Stomach (tissue), 9 donors: ENCODE results near the gene PLGRKT. TPM values are rescaled to one million over a fixed set of nuclear protein-coding genes. Genes with fewer than 3 reads are reported as not detected.

Experiments
- DNase-seq, 2 donors: peaks; one replicate each; pipeline versions ENCODE4 v3.0.0 to v3.0.0-alpha.2; 2013 to 2019
- H3K27ac ChIP-seq, 5 donors: fragments of 200-600 bp in 4 of 5; sonication (generic) in 4 of 5; one replicate each; pipeline ENCODE4 v1.5.1; 2013 to 2019; ENCODE audit warnings: mild to moderate bottlenecking in 1 of 5, moderate library complexity in 1 of 5
- H3K27me3 ChIP-seq, 3 donors: fragments of 200-600 bp; sonication (generic); one replicate each; pipeline ENCODE4 v1.5.1; 2017 to 2019; ENCODE audit warnings: mixed run types in 1 of 3
- H3K36me3 ChIP-seq, 4 donors: fragments of 200-600 bp; sonication (generic); 1 replicate in 3 of 4; 2 replicates in 1 of 4; pipeline ENCODE4 v1.5.1; 2016 to 2019
- H3K4me1 ChIP-seq, 4 donors: fragments of 200-600 bp; sonication (generic); one replicate each; pipeline ENCODE4 v1.5.1; 2016 to 2019
- H3K4me3 ChIP-seq, 4 donors: fragments of 200-600 bp; sonication (generic) in 3 of 4; one replicate each; pipeline ENCODE4 v1.5.1; 2016 to 2019; ENCODE audit warnings: mild to moderate bottlenecking in 1 of 4
- H3K9me3 ChIP-seq, 4 donors: fragments of 200-600 bp; sonication (generic); one replicate each; pipeline ENCODE4 v1.5.1; 2016 to 2019
- EP300 ChIP-seq: sonication (generic); formaldehyde crosslinking; IDR thresholded peaks from one replicate; pipeline ENCODE4 v1.6.1; 2017; ENCODE audit warnings: antibody characterized with exemption
- POLR2A ChIP-seq, 4 donors: fragments of 450-650 bp; IDR thresholded peaks; one replicate each; pipeline ENCODE4 v1.6.1; 2016; ENCODE audit warnings: antibody characterized with exemption in 4 of 4, control low read depth in 2 of 4, mild to moderate bottlenecking in 1 of 4, moderate library complexity in 1 of 4
- POLR2AphosphoS5 ChIP-seq, 3 donors: sonication (generic); formaldehyde crosslinking; IDR thresholded peaks; one replicate each; pipeline ENCODE4 v1.6.1; 2016; ENCODE audit warnings: antibody characterized with exemption in 3 of 3
- WGBS, 5 donors: extraction: QIAGEN DNeasy Blood & Tissue Kit in 3 of 5; methylation state at CpG; one replicate each; pipeline versions ENCODE4 v1.1.5 to v1.1.7; 2013 to 2018; 5-methylcytosine and 5-hydroxymethylcytosine counted together
- intact Hi-C: fragments of 100-400 bp; cut with DNase I; formaldehyde crosslinking; loops from one replicate; pipeline ENCODE4 v1.15.1; 2023; ENCODE audit warnings: low total_unique reads
- polyA plus RNA-seq, 3 donors: library from polyadenylated mRNA; stranded (reverse); fragments of 200-250 nt; gene quantifications; one replicate each; pipeline ENCODE4 v1.2.3, GENCODE V29; 2013
- total RNA-seq, 5 donors: library from RNA; depleted of rRNA; stranded (reverse); fragments of >200 nt; gene quantifications; one replicate each; pipeline versions ENCODE4 v1.1.0 to v1.2.3, GENCODE V29; 2014 to 2016
- TF ChIP-seq, protein P1 (sequence below), 7 experiments: fragments of 450-650 bp in 4 of 7; fragments of 200-600 bp in 3 of 7; sonication (generic) in 3 of 7; IDR thresholded peaks; one replicate each; pipeline ENCODE4 v1.5.1; 2016 to 2019; ENCODE audit warnings: antibody characterized with exemption in 7 of 7, control low read depth in 2 of 7, mild to moderate bottlenecking in 1 of 7
- donor health status: healthy with polysubstance abuse.
- donor health status: Bipolar disorder and iron deficiency.
- donor health status: healthy.

Gene PLGRKT
- total and polyA plus RNA-seq, 8 donors, result 1.2 to 69.6 (median 15.7) TPM; not detected in 1

DNA sequence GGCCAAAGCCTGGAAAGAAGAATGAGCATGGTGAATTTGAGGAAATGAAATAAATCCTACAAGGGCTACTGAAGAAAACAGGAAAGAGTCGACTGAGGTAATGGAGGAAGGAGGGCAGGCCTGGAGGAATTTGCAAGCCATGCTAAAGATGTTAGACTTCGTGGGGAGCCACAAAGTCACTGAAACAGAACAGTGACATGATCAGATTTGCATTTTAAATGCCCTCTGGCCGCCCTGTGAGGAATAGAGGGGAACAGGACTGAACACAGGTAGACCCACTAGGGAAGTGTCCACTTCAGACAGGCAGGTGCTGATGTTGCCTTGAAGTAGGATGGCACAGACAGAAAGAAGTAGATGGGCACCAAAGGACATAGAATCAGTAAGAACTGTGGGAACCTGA lies 55.2 kb downstream of the PLGRKT start:
- Histone ChIP-seq H3K4me1 (no peaks in the 10 kb centered on the region), H3K36me3 (peaks cover 0 to 16% (median 9%) of the 10 kb centered on the region in 4 donors), H3K4me3 (no peak overlapping the region), H3K27ac (no peak overlapping the region), H3K27me3 (no peaks in the 10 kb centered on the region), H3K9me3 (no peaks in the 10 kb centered on the region)
- WGBS, 5 donors, result 73 to 83% (median 82%) methylated on average over 3 of the region's 3 CpGs
- DNase-seq, result no peak
- intact Hi-C loops, result no loop called here
- TF ChIP-seq, protein P1, sequence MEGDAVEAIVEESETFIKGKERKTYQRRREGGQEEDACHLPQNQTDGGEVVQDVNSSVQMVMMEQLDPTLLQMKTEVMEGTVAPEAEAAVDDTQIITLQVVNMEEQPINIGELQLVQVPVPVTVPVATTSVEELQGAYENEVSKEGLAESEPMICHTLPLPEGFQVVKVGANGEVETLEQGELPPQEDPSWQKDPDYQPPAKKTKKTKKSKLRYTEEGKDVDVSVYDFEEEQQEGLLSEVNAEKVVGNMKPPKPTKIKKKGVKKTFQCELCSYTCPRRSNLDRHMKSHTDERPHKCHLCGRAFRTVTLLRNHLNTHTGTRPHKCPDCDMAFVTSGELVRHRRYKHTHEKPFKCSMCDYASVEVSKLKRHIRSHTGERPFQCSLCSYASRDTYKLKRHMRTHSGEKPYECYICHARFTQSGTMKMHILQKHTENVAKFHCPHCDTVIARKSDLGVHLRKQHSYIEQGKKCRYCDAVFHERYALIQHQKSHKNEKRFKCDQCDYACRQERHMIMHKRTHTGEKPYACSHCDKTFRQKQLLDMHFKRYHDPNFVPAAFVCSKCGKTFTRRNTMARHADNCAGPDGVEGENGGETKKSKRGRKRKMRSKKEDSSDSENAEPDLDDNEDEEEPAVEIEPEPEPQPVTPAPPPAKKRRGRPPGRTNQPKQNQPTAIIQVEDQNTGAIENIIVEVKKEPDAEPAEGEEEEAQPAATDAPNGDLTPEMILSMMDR (IDR thresholded peaks at IDR 0.05), result no peak
- TF ChIP-seq POLR2AphosphoS5 (IDR thresholded peaks at IDR 0.05) (no peak), EP300 (no peak), POLR2A (IDR thresholded peaks at IDR 0.05) (no peak)

DNA sequence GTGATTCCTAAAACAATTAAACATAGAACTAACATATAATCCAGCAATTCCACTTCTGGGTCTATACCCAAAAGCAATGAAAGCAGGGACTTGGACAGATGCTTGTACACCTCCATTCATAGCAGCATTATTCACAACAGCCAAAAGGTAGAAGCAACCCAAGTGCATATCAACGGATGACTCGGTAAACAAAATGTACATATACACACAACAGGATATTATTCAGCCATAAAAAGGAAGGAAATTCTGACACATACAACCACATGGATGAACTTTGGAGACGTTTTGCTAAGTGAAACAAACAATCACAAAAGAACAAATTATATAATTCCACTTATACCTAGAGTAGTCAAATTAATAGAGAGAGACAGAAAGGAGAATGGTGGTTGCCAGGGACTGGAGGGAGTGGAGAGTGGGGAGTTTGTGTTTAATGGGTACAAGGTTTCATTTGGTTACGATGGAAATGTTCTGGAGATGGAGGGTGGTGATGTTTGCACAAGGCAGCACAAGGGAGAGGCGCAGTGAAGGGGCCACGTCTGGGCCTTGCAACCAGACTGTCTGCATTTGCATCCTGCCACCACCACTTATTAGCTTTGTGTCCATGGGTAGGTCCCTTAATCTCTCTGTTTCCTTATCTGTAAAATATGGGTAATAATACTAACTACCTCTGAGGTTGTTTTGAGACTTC lies 61.8 kb downstream of the PLGRKT start:
- no peak overlapping the region for H3K27ac ChIP-seq
- 69 to 80% (median 76%) methylated on average over 6 of the region's 6 CpGs for WGBS, 5 donors
- TF ChIP-seq POLR2A (IDR thresholded peaks at IDR 0.05) (no peak), POLR2AphosphoS5 (IDR thresholded peaks at IDR 0.05) (no peak), EP300 (no peak)
- TF ChIP-seq, protein P1 (IDR thresholded peaks at IDR 0.05), result no peak
- H3K4me1 ChIP-seq, result no peaks in the 10 kb centered on the region
- intact Hi-C loops, result no loop called here
- H3K9me3 ChIP-seq, result no peaks in the 10 kb centered on the region
- H3K4me3 ChIP-seq, result no peak overlapping the region
- no peaks in the 10 kb centered on the region for H3K27me3 ChIP-seq
- peaks cover 0 to 8% (median 4%) of the 10 kb centered on the region in 4 donors for H3K36me3 ChIP-seq
- no peak for DNase-seq

DNA sequence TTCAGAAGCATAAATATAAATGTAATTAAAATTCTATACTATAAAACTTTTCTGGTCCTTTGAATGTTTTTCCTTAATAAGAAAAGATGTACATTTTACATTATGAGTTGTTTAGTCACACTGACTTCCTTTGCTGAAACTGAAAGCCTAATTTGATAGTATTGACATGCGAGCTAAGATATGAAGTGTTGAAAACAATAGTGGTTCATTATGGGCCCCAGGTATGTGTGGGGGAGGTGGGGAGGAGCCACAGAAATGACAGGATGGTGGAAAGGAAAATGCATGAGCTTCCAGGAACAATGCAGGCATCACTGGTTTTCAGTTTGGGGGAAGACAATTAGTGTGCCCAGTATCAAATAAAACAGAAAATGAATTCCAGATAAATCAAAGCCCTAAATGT lies 62.6 kb downstream of the PLGRKT start:
- no peak overlapping the region for H3K27ac ChIP-seq

DNA sequence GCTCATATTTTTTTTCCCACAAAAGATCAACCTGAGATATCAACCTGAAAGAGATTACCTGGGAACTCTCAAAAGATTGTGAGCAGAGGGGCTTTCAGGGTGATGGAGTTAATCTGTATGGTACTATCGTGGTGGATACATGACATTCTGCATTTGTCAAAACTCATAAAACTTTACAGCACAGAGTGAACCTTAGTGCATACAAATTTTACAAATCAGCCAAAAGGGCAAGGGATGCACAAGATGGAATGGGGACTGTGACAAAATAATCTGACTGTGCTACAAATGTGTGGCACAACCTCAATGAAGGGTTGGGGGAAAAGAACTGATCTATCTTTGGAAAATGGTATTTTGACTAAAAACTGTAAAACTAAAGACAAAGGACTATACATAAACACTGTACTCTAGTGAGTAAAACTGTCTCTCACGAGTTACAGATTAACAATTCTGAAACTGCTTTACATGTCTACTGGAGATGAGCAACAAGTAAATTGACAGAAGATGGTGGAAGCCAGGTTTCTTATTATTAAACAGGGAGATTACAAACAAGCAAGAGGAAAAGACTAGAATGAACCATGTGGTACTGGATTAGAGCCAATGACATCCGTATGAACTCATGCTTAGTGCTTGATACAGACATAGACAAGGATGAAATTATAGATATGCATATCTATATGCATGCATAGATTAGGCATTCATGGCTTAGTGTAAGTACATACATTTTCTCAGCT lies 73.3 kb downstream of the PLGRKT start:
- intact Hi-C loops, result no loop called here
- Histone ChIP-seq H3K27me3 (no peaks in the 10 kb centered on the region), H3K9me3 (peaks cover 0 to 4% (median 0%) of the 10 kb centered on the region in 4 donors), H3K4me1 (no peaks in the 10 kb centered on the region), H3K36me3 (peaks cover 0 to 10% (median 3%) of the 10 kb centered on the region in 4 donors), H3K27ac (no peak overlapping the region), H3K4me3 (no peak overlapping the region)
- DNase-seq, result no peak
- TF ChIP-seq EP300, result no peak
- TF ChIP-seq POLR2AphosphoS5 (IDR thresholded peaks at IDR 0.05), result no peak
- no peak for TF ChIP-seq POLR2A (IDR thresholded peaks at IDR 0.05)
- TF ChIP-seq, protein P1 (IDR thresholded peaks at IDR 0.05), result no peak
- 53 to 86% (median 69%) methylated on average over 2 to 3 of the region's 3 CpGs for WGBS, 5 donors

More for the DNA sequence above, 62.6 kb downstream of the PLGRKT start:
- peaks cover 0 to 3% (median 0%) of the 10 kb centered on the region in 4 donors for H3K36me3 ChIP-seq
- WGBS, 5 donors, result 16 to 66% (median 53%) methylated on average over 1 of the region's 1 CpG
- intact Hi-C loops, result no loop called here
- no peaks in the 10 kb centered on the region for H3K27me3 ChIP-seq
- no peaks in the 10 kb centered on the region for H3K9me3 ChIP-seq
- no peak for DNase-seq
- H3K4me3 ChIP-seq, result no peak overlapping the region
- no peaks in the 10 kb centered on the region for H3K4me1 ChIP-seq
- TF ChIP-seq POLR2AphosphoS5 (IDR thresholded peaks at IDR 0.05), result no peak
- TF ChIP-seq POLR2A (IDR thresholded peaks at IDR 0.05), result no peak
- TF ChIP-seq, protein P1 (IDR thresholded peaks at IDR 0.05), result no peak
- TF ChIP-seq EP300, result no peak
